Caco-2 (cell line): ENCODE results near the gene KLHL22. TPM values are rescaled to one million over a fixed set of nuclear protein-coding genes. Genes with fewer than 3 reads are reported as not detected.

ENCODE experiments used
- BruUV-seq: library from RNA; stranded (reverse); fragments of 400-500 nt; replicated peaks from 2 replicates; lab custom pipeline; 2021; lab: Mats Ljungman, UMichigan
- CTCF ChIA-PET: fragments of 300-600 bp; sonication (Branson Sonifier 250); formaldehyde crosslinking; loops from one replicate; lab custom pipeline; 2022; ENCODE audit warnings: antibody characterized with exemption; lab: Charles Lee
- POLR2A ChIA-PET: fragments of 300-600 bp; sonication (Branson Sonifier 250); formaldehyde crosslinking; loops from one replicate; lab custom pipeline; 2022; ENCODE audit warnings: antibody characterized with exemption; lab: Charles Lee
- DNase-seq, 2 experiments: peaks; one replicate each; pipeline versions ENCODE4 v3.0.0 to v3.0.0-alpha.2; 2020 to 2022
- H3K27me3 ChIP-seq: replicated peaks from 2 replicates; pipeline ENCODE4 v1.6.0; 2011; ENCODE audit warnings: low read length; ENCODE audit not compliant: control insufficient read depth, insufficient read depth
- H3K36me3 ChIP-seq: 2 replicates; pipeline ENCODE4 v1.5.1; 2011; ENCODE audit warnings: low read length; ENCODE audit not compliant: control insufficient read depth, insufficient read depth
- H3K4me1 ChIP-seq: fragments of 250-450 bp; sonication (Bioruptor Pico); 2 replicates; pipeline ENCODE4 v1.5.1; 2020; ENCODE audit warnings: mild to moderate bottlenecking
- H3K4me3 ChIP-seq: 2 replicates; pipeline ENCODE4 v1.5.1; 2011; ENCODE audit warnings: low read depth, mild to moderate bottlenecking, control low read depth, low read length
- H3K9me3 ChIP-seq: fragments of 250-450 bp; sonication (Bioruptor Pico); 2 replicates; pipeline ENCODE4 v1.5.1; 2020; ENCODE audit warnings: mild to moderate bottlenecking, moderate library complexity
- H3K27ac Mint-ChIP-seq: one replicate; pipeline ENCODE4 v1.8.0; 2022; ENCODE audit warnings: mixed read lengths; ENCODE audit not compliant: unreplicated experiment
- H3K27me3 Mint-ChIP-seq: one replicate; pipeline ENCODE4 v1.8.0; 2022; ENCODE audit warnings: mixed read lengths; ENCODE audit not compliant: insufficient read depth, unreplicated experiment
- H3K36me3 Mint-ChIP-seq: one replicate; pipeline ENCODE4 v1.8.0; 2022; ENCODE audit warnings: mild to moderate bottlenecking, mixed read lengths; ENCODE audit not compliant: insufficient read depth, unreplicated experiment
- H3K4me1 Mint-ChIP-seq: one replicate; pipeline ENCODE4 v1.8.0; 2022; ENCODE audit warnings: low read depth, mixed read lengths; ENCODE audit not compliant: unreplicated experiment
- H3K4me3 Mint-ChIP-seq: one replicate; pipeline ENCODE4 v1.8.0; 2022; ENCODE audit warnings: mild to moderate bottlenecking, moderate library complexity, mixed read lengths; ENCODE audit not compliant: unreplicated experiment
- H3K9me3 Mint-ChIP-seq: one replicate; pipeline ENCODE4 v1.8.0; 2022; ENCODE audit warnings: mixed read lengths; ENCODE audit not compliant: unreplicated experiment
- intact Hi-C: fragments of 100-400 bp; cut with micrococcal nuclease; formaldehyde crosslinking; loops from one replicate; pipeline ENCODE4 v1.10.0; 2022; ENCODE audit not compliant: unreplicated experiment
- total RNA-seq: library from RNA; stranded (reverse); gene quantifications from 2 replicates; pipeline ENCODE4 v1.2.3, GENCODE V29; 2022
- TF ChIP-seq, protein P1 (sequence below), 2 experiments: fragments of 200-600 bp in 1 of 2; IDR thresholded peaks; 1 replicate in 1 of 2; 2 replicates in 1 of 2; pipeline versions ENCODE4 v1.5.1 to v1.8.0; 2011 to 2022; ENCODE audit warnings: antibody characterized with exemption in 1 of 2, control low read depth in 1 of 2, inconsistent platforms in 1 of 2, low read depth in 1 of 2, low read length in 1 of 2, mild to moderate bottlenecking in 1 of 2, moderate library complexity in 1 of 2; ENCODE audit not compliant: insufficient read depth in 1 of 2, severe bottlenecking in 1 of 2, unreplicated experiment in 1 of 2

Gene KLHL22
- total RNA-seq, 1 experiment from 2014 or later, result 24.4 TPM

DNA sequence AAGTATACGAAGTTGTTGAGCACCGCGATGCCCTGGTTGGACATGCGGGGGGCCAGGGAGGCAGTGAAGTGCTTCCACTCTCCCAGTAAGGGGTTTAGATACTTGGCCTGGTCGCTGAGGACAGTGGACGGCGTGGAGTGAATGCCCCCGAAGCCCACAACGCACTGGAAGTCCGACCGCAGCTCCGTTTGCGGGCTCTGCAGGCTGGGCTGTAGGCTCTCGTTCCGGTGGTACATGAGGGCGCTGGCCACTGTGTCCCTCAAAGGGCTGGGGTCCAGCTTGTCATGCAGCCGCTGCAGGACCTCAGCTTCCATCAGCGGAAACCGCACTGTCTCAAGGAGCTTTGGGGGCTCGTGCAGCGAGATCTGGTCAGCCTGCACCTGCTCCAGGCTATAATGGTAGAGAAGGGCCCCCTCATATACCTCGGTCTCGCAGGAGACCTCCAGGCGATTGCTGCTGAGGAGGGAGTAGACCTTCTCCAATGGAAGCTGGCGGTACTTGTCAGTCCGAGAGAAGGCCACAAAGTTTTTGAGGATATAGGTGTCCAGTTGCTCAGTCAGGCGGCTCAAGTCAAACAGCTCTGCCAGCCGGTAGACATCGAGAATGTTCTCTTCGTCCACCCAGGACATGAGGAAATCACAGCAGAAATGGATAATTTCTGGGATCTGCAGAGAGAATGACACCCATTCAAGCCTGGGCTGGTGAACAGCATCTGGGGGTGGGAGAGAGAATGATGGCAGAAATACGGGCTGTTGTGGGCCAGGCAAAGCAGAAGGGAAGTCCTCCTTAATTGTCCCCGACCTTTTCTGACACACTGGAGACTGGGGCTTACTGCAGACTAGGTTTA is 30.5 kb downstream of the KLHL22 start:
- intact Hi-C loops, result no loop called here
- CTCF ChIA-PET, result no interaction called here
- TF ChIP-seq, protein P1, sequence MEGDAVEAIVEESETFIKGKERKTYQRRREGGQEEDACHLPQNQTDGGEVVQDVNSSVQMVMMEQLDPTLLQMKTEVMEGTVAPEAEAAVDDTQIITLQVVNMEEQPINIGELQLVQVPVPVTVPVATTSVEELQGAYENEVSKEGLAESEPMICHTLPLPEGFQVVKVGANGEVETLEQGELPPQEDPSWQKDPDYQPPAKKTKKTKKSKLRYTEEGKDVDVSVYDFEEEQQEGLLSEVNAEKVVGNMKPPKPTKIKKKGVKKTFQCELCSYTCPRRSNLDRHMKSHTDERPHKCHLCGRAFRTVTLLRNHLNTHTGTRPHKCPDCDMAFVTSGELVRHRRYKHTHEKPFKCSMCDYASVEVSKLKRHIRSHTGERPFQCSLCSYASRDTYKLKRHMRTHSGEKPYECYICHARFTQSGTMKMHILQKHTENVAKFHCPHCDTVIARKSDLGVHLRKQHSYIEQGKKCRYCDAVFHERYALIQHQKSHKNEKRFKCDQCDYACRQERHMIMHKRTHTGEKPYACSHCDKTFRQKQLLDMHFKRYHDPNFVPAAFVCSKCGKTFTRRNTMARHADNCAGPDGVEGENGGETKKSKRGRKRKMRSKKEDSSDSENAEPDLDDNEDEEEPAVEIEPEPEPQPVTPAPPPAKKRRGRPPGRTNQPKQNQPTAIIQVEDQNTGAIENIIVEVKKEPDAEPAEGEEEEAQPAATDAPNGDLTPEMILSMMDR (IDR thresholded peaks at IDR 0.05; ENCODE audit: insufficient read depth in 1 of 2, low read depth in 1 of 2, low read length in 1 of 2, severe bottlenecking in 1 of 2, unreplicated experiment in 1 of 2), result no peak
- Mint-ChIP-seq H3K9me3 (no peaks in the 10 kb centered on the region), H3K4me1 (no peaks in the 10 kb centered on the region), H3K4me3 (no peak overlapping the region), H3K27ac (no peak overlapping the region), H3K27me3 (no peaks in the 10 kb centered on the region), H3K36me3 (no peaks in the 10 kb centered on the region)
- no peaks in the 10 kb centered on the region for H3K4me1 ChIP-seq
- BruUV-seq, result no TSS peak
- H3K27me3 ChIP-seq, result no peaks in the 10 kb centered on the region
- POLR2A ChIA-PET, result no interaction called here
- DNase-seq, result no peak
- no peak overlapping the region for H3K4me3 ChIP-seq
- H3K36me3 ChIP-seq, result no peaks in the 10 kb centered on the region
- H3K9me3 ChIP-seq, result no peaks in the 10 kb centered on the region

DNA sequence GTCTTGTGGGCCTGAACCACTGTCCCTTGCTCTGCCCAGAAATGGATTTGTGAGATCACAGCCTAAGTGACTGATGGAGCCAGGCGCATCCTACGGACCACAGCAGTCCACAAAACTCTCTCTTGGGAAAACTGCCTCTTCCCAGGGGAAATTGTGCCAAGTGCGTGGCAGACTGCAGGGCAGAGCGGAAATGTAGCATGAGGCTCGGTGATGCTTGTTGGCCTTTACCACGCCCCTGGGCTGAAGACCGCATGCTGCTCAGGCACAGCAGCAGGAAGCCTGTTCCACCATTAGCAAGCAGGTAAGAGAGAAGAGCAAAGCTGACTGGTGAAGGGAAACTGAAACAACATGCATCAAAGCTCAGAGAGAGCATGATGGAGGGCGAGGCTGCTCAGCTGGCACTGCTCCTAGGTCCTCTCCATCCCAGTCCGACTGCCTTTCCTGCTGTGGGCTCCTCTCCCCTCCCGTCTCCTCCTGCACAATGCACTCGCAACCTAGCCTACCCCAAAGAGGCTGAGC is 31.4 kb downstream of the KLHL22 start:
- H3K27me3 Mint-ChIP-seq, result no peaks in the 10 kb centered on the region
- ChIA-PET CTCF (no interaction called here), POLR2A (no interaction called here)
- no peaks in the 10 kb centered on the region for H3K27me3 ChIP-seq
- H3K4me1 ChIP-seq, result no peaks in the 10 kb centered on the region
- no peaks in the 10 kb centered on the region for H3K36me3 Mint-ChIP-seq
- no peak overlapping the region for H3K4me3 ChIP-seq
- no peaks in the 10 kb centered on the region for H3K9me3 ChIP-seq
- DNase-seq, result no peak
- intact Hi-C loops, result no loop called here
- no peak overlapping the region for H3K27ac Mint-ChIP-seq
- H3K4me3 Mint-ChIP-seq, result no peak overlapping the region
- no peaks in the 10 kb centered on the region for H3K9me3 Mint-ChIP-seq
- TF ChIP-seq, protein P1 (IDR thresholded peaks at IDR 0.05; ENCODE audit: insufficient read depth in 1 of 2, low read depth in 1 of 2, low read length in 1 of 2, severe bottlenecking in 1 of 2, unreplicated experiment in 1 of 2), result no peak
- BruUV-seq, result no TSS peak
- H3K36me3 ChIP-seq, result no peaks in the 10 kb centered on the region
- H3K4me1 Mint-ChIP-seq, result no peaks in the 10 kb centered on the region

DNA sequence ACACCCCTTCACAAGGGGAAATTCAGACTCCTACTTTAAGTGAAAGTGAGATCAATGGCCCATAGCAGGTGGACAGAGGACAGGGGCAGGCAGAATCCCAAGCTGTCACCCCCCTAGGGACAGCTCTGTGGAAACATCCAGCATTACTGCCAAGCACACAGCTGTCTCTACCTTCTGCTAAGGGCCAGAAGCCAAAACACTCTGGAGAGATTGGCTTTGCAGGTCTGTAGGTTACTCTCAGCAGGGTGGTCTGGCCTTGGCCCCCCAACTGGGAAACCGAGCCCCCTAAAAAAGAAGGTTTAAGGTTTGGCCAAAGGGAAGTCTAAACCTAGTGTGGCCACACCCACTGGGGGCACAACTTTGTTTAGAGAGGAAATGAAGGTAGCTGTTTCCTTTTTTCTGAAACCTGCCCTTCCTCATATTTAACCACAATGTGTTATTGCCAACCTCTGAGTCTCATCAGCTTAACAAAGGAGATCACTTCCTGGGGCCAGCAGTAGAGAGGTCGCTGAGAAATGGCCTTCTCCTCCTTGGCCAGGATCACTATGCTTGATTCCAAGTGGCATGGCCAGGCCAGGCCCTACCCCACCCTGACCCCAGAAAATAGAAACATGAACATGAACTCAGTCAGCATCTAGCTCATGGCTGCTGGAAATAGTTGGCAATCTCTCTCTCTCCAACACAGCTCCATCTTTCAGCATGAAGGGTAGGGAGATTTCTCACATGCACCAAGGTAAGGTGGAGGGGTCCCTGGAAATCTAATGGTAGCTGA is 32.1 kb downstream of the KLHL22 start:
- TF ChIP-seq, protein P1 (IDR thresholded peaks at IDR 0.05; ENCODE audit: insufficient read depth in 1 of 2, low read depth in 1 of 2, low read length in 1 of 2, severe bottlenecking in 1 of 2, unreplicated experiment in 1 of 2), result no peak
- no peaks in the 10 kb centered on the region for H3K9me3 Mint-ChIP-seq
- no peak overlapping the region for H3K4me3 Mint-ChIP-seq
- no peak overlapping the region for H3K27ac Mint-ChIP-seq
- no peaks in the 10 kb centered on the region for H3K4me1 ChIP-seq
- no peak overlapping the region for H3K4me3 ChIP-seq
- H3K27me3 ChIP-seq, result no peaks in the 10 kb centered on the region
- intact Hi-C loops, result no loop called here
- ChIA-PET CTCF (no interaction called here), POLR2A (no interaction called here)
- no TSS peak for BruUV-seq
- no peaks in the 10 kb centered on the region for H3K9me3 ChIP-seq
- no peak for DNase-seq
- H3K27me3 Mint-ChIP-seq, result no peaks in the 10 kb centered on the region
- no peaks in the 10 kb centered on the region for H3K36me3 ChIP-seq
- H3K4me1 Mint-ChIP-seq, result no peaks in the 10 kb centered on the region
- no peaks in the 10 kb centered on the region for H3K36me3 Mint-ChIP-seq
